ENCODE data around the gene FLRT1. TPM values are rescaled to one million over a fixed set of nuclear protein-coding genes. Genes with fewer than 3 reads are reported as not detected.

FLRT1 gene
- total RNA-seq, 1 donor from 2014 or later, result 3.7 TPM

DNA sequence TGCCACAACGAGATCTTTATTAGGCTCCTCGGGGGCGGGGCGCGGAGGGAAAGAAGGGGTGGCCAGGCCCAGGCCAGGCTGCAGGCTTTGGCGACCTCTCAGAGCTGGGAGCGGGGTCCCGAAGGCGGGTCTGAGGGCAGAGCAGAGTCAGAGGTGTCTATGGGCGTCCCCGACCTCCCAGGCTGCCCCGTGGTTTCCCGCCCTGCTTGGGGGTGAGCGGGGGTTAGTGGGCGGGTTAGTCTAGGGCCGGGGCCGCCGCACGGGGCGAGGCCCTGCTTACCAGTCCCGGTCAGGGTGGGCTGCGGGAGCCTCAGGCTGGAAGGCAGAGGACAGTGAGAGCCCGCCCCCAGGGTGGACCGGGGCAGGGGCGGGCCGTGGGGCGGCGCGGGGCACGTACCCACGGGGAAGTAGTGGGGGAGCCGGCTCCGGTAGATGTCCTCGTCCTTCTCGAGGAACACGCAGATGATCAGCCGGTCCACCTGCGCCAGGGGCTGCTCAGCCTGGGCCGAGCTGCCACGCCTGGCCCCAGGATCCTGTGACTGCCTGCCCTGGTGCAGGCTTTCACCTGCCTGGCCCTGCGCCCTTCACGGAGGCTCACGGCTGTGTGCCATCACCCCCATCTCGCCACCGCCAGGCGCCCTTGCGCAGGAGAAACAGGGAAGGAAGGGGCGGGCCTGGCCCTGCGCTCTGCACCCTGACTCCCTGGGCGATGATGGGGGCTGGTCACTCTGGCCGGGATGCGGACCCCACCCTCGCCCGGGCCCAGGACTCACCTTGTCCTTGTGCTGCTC is 37.0 kb upstream of the FLRT1 start:
- no peak for TF ChIP-seq CTCF (IDR thresholded peaks at IDR 0.05; ENCODE audit: partially characterized antibody, unreplicated experiment)
- Mint-ChIP-seq H3K4me1 (ENCODE audit: low read depth, unreplicated experiment) (peaks cover 12% of the 10 kb centered on the region), H3K9me3 (ENCODE audit: unreplicated experiment) (peaks cover 2% of the 10 kb centered on the region), H3K27me3 (ENCODE audit: unreplicated experiment) (peaks cover 16% of the 10 kb centered on the region), H3K4me3 (ENCODE audit: unreplicated experiment) (no peak overlapping the region), H3K36me3 (ENCODE audit: unreplicated experiment) (no peaks in the 10 kb centered on the region), H3K27ac (ENCODE audit: unreplicated experiment) (no peak overlapping the region)
- DNase-seq, result peak; percentile 55

GRCh38 chr11:63999349-64000025 is 36.2 kb upstream of the FLRT1 start:
- peak; percentile 84 for DNase-seq
- Mint-ChIP-seq H3K9me3 (ENCODE audit: unreplicated experiment) (peaks cover 2% of the 10 kb centered on the region), H3K27me3 (ENCODE audit: unreplicated experiment) (peaks cover 14% of the 10 kb centered on the region), H3K36me3 (ENCODE audit: unreplicated experiment) (no peaks in the 10 kb centered on the region), H3K27ac (ENCODE audit: unreplicated experiment) (no peak overlapping the region), H3K4me3 (ENCODE audit: unreplicated experiment) (no peak overlapping the region), H3K4me1 (ENCODE audit: low read depth, unreplicated experiment) (peaks cover 10% of the 10 kb centered on the region)
- TF ChIP-seq CTCF (IDR thresholded peaks at IDR 0.05; ENCODE audit: partially characterized antibody, unreplicated experiment), result no peak

DNA sequence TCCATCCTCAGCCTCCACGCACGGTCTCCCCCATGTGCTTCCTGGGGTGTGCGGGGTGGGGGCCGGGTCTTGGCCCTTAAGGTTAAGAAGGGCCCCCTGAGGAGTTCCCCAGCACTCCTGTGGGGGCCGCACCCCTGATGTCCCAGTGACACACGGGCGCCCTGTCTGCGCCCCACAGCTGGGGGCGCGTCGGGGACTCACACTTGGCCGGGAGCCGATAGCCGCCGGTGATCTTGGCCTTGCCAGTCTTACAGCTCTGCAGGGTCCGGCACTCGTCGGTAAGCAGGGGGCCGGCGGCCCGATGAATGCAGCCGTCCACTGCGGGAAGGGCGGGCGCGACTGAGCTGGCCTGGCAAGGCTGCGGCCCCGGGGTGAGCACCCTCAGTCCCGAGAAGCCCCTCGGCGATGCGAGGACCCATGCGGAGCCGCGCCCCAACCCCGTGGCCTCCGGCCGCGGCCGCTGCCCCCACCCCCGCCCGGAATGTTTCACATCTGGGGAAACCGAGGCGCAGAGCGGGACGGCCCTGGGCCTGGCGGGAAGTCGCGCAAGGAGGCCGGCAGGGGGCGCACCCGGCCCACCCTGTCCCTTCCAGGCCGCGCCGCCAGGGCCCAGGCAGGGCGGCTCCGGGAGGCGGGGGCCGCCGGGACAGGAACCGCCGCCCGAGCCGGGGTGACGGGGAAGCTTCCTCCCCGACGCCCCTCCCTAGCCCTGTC is 35.5 kb upstream of the FLRT1 start:
- H3K4me3 Mint-ChIP-seq (ENCODE audit: unreplicated experiment), result no peak overlapping the region
- H3K27ac Mint-ChIP-seq (ENCODE audit: unreplicated experiment), result no peak overlapping the region
- H3K27me3 Mint-ChIP-seq (ENCODE audit: unreplicated experiment), result peaks cover 14% of the 10 kb centered on the region
- peaks cover 7% of the 10 kb centered on the region for H3K4me1 Mint-ChIP-seq (ENCODE audit: low read depth, unreplicated experiment)
- peak; percentile 84 for DNase-seq
- H3K36me3 Mint-ChIP-seq (ENCODE audit: unreplicated experiment), result no peaks in the 10 kb centered on the region
- peak; percentile 88 for TF ChIP-seq CTCF (IDR thresholded peaks at IDR 0.05; ENCODE audit: partially characterized antibody, unreplicated experiment)
- H3K9me3 Mint-ChIP-seq (ENCODE audit: unreplicated experiment), result peaks cover 2% of the 10 kb centered on the region

DNA sequence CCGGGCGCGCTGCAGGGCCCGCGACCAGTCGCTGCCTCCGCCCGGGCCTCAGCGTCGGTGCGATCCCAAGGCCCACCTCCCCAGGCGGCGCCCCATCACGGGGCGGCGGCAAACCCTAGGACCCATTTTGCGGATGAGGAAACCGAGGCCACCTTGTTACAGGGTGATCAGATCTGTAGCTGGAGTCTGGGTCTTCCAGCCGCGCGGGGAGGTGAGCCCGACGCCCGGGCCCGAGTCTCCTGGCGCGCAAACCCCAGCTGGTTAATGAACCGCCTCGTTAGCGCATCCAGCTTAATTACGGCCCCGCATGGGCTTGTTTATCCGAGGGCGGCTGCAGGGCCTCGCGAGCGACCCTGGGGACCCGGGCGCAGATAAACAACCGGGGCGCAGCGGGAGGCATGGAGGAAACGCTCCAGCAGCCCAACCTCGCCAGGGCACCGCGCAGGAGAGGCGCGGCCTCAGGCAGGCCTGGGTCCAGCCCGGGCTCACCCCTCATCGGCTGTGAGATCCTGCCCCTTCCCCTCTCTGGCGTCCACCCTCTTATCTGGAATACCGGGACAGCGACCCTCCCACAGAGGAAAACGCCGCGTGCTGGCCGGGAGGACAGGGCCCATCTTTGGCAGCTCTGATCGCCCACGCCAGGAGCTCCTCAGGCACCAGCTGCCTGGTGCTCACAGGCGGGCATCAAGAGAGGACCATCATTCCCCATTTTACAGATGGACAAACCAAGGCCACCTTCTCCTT is 34.8 kb upstream of the FLRT1 start:
- Mint-ChIP-seq H3K4me3 (ENCODE audit: unreplicated experiment) (no peak overlapping the region), H3K4me1 (ENCODE audit: low read depth, unreplicated experiment) (peaks cover 7% of the 10 kb centered on the region), H3K36me3 (ENCODE audit: unreplicated experiment) (no peaks in the 10 kb centered on the region), H3K27ac (ENCODE audit: unreplicated experiment) (no peak overlapping the region), H3K9me3 (ENCODE audit: unreplicated experiment) (peaks cover 2% of the 10 kb centered on the region), H3K27me3 (ENCODE audit: unreplicated experiment) (peaks cover 13% of the 10 kb centered on the region)
- peak; percentile 54 for TF ChIP-seq CTCF (IDR thresholded peaks at IDR 0.05; ENCODE audit: partially characterized antibody, unreplicated experiment)
- DNase-seq, result peak; percentile 43

Data from glutamatergic neuron (in vitro differentiated cells).